Lung (tissue), 12 donors: ENCODE measurements around the gene AUNIP. TPM values are rescaled to one million over a fixed set of nuclear protein-coding genes. Genes with fewer than 3 reads are reported as not detected.
A peak's percentile ranks its signal among the peaks of the same experiment; 100 is the strongest.

Source experiments
- ATAC-seq: fragments of 200-7000 bp; cut with Tn5 transposase; one replicate; pipeline ENCODE4 v1.9.1; 2020; ENCODE audit warnings: moderate number of reproducible peaks; ENCODE audit not compliant: insufficient read depth, low FRiP score
- DNase-seq, 3 donors: peaks; one replicate each; pipeline ENCODE4 v3.0.0-alpha.2; 2013 to 2017
- H3K27ac ChIP-seq, 2 donors: one replicate each; pipeline ENCODE4 v1.5.1; 2013; ENCODE audit warnings: mild to moderate bottlenecking in 2 of 2, moderate library complexity in 2 of 2, control low read depth in 1 of 2, inconsistent platforms in 1 of 2, low read depth in 1 of 2, low read length in 1 of 2
- H3K27me3 ChIP-seq, 3 donors: one replicate each; pipeline ENCODE4 v1.5.1; 2013; ENCODE audit warnings: low read length in 2 of 3; ENCODE audit not compliant: control insufficient read depth in 3 of 3, insufficient read depth in 3 of 3
- H3K36me3 ChIP-seq, 4 donors: one replicate each; pipeline ENCODE4 v1.5.1; 2013; ENCODE audit warnings: low read length in 4 of 4, mild to moderate bottlenecking in 1 of 4, moderate library complexity in 1 of 4; ENCODE audit not compliant: control insufficient read depth in 4 of 4, insufficient read depth in 4 of 4
- H3K4me1 ChIP-seq, 5 donors: one replicate each; pipeline ENCODE4 v1.5.1; 2013; ENCODE audit warnings: low read length in 5 of 5, mild to moderate bottlenecking in 2 of 5, moderate library complexity in 1 of 5; ENCODE audit not compliant: control insufficient read depth in 5 of 5, insufficient read depth in 5 of 5
- H3K4me3 ChIP-seq: one replicate; pipeline ENCODE4 v1.5.1; 2013; ENCODE audit warnings: mild to moderate bottlenecking, control low read depth, moderate library complexity
- H3K9ac ChIP-seq, 2 donors: one replicate each; pipeline ENCODE4 v1.5.1; 2013; ENCODE audit warnings: low read length in 2 of 2, control low read depth in 1 of 2; ENCODE audit not compliant: insufficient read depth in 1 of 2
- H3K9me3 ChIP-seq, 4 donors: one replicate each; pipeline ENCODE4 v1.5.1; 2013; ENCODE audit warnings: low read length in 3 of 4, mild to moderate bottlenecking in 1 of 4, moderate library complexity in 1 of 4; ENCODE audit not compliant: control insufficient read depth in 4 of 4, insufficient read depth in 3 of 4
- CTCF ChIP-seq: IDR thresholded peaks from 2 replicates; pipeline ENCODE4 v1.5.1; 2012; ENCODE audit warnings: mild to moderate bottlenecking; ENCODE audit errors: control extremely low read depth, extremely low read depth
- WGBS, 2 donors: extraction: QIAGEN DNeasy Blood & Tissue Kit; methylation state at CpG; one replicate each; pipeline ENCODE4 v1.1.7; 2013; 5-methylcytosine and 5-hydroxymethylcytosine counted together
- polyA plus RNA-seq, 2 donors: library from polyadenylated mRNA; stranded (reverse); fragments of 200-250 nt; gene quantifications; one replicate each; pipeline ENCODE4 v1.2.1, GENCODE V29; 2013
- total RNA-seq, 2 donors: library from RNA; depleted of rRNA in 1 of 2; stranded (reverse); fragments of >200 nt in 1 of 2; gene quantifications; one replicate each; pipeline ENCODE4 v1.2.1, GENCODE V29; 2014 to 2021
- donor health status: control.
- donor health status: control.
- donor health status: Bipolar disorder and iron deficiency.
- donor health status: healthy.
- donor health status: DM: yes; HTN: yes; CAD: no.

The AUNIP gene
- total and polyA plus RNA-seq, 4 donors = 0.21 to 1.1 (median 0.29) TPM

- Histone ChIP-seq H3K9ac (peak overlapping the region; percentile 8 to 50), H3K36me3 (no peaks in the 10 kb centered on the region), H3K9me3 (no peaks in the 10 kb centered on the region), H3K4me1 (peaks cover 0 to 25% (median 8%) of the 10 kb centered on the region in 5 donors), H3K27ac (peak overlapping the region; percentile 46 to 76), H3K4me3 (peak overlapping the region; percentile 43), H3K27me3 (no peaks in the 10 kb centered on the region)
- TF ChIP-seq CTCF = no peak
- DNase-seq (no peak), ATAC-seq (peak; percentile 62)
- 28 to 30% methylated on average over 29 to 32 of the region's 32 CpGs for WGBS, 2 donors
These were observed 16.8 kb upstream of the AUNIP start for GRCh38 chr1:25875856-25876692.

GRCh38 chr1:25875154-25875855 is 16.0 kb upstream of the AUNIP start, which contains the start of gene PAQR7:
PAQR7 (minus strand) TSS chr1:25875708; CDS start chr1:25863839, 11,869 bp downstream.
- DNase-seq = peak; percentile 84 to 93 (median 86)
- peak within 1 kb of the TSS; percentile 46 to 76 for H3K27ac ChIP-seq
- no peaks in the 10 kb centered on the region for H3K27me3 ChIP-seq
- 0% methylated on average over 52 to 75 of the region's 75 CpGs for WGBS, 2 donors
- no peak for TF ChIP-seq CTCF
- H3K9me3 ChIP-seq = no peaks in the 10 kb centered on the region
- peak; percentile 91 for ATAC-seq
- peaks cover 0 to 3% (median 1%) of the 10 kb centered on the region in 4 donors for H3K36me3 ChIP-seq
- peak within 1 kb of the TSS; percentile 43 for H3K4me3 ChIP-seq
- H3K9ac ChIP-seq = peak within 1 kb of the TSS; percentile 31 to 56
- peaks cover 0 to 27% (median 8%) of the 10 kb centered on the region in 5 donors for H3K4me1 ChIP-seq

- H3K36me3 ChIP-seq = peaks cover 0 to 5% (median 1%) of the 10 kb centered on the region in 4 donors
- no peaks in the 10 kb centered on the region for H3K27me3 ChIP-seq
- H3K9me3 ChIP-seq = no peaks in the 10 kb centered on the region
- 28 to 33% methylated on average over 8 of the region's 8 CpGs for whole genome bisulfite sequencing, 2 donors
- ATAC-seq (no peak), DNase-seq (no peak)
- peak overlapping the region; percentile 31 to 56 for H3K9ac ChIP-seq
- H3K27ac ChIP-seq = peak overlapping the region in 1 of 2 donors; percentile 1
- peak overlapping the region; percentile 43 for H3K4me3 ChIP-seq
- H3K4me1 ChIP-seq = peaks cover 0 to 27% (median 8%) of the 10 kb centered on the region in 5 donors
- TF ChIP-seq CTCF = no peak
These were observed 15.4 kb upstream of the AUNIP start for GRCh38 chr1:25874635-25875153.
